SK-N-SH treated with all-trans-retinoic acid at 6 μM for 48 hours (cell line): ENCODE data around the gene PAMR1.

Source experiments
- ATAC-seq: fragments of 200-7000 bp; cut with Tn5 transposase; 3 replicates; pipeline ENCODE4 v1.9.1; 2020; ENCODE audit warnings: mild to moderate bottlenecking, moderate library complexity
- ARNTL ChIP-seq: fragments of 450-650 bp; formaldehyde crosslinking; IDR thresholded peaks from 2 replicates; pipeline ENCODE4 v1.5.0; 2020; ENCODE audit warnings: low read depth, mild to moderate bottlenecking, moderate library complexity, borderline replicate concordance
- BACH2 ChIP-seq: fragments of 250-450 bp; sonication (Bioruptor Pico); IDR thresholded peaks from 2 replicates; pipeline ENCODE4 v1.9.0; 2021; ENCODE audit warnings: mild to moderate bottlenecking, borderline replicate concordance
- CSDC2 ChIP-seq: fragments of 250-450 bp; sonication (Bioruptor Pico); IDR thresholded peaks from 2 replicates; pipeline ENCODE4 v1.5.0; 2020; ENCODE audit warnings: mild to moderate bottlenecking, moderate library complexity
- CSRNP3 ChIP-seq: fragments of 250-450 bp; sonication (Bioruptor Pico); IDR thresholded peaks from 2 replicates; pipeline ENCODE4 v1.5.1; 2021; ENCODE audit warnings: mild to moderate bottlenecking, moderate library complexity
- ESRRG ChIP-seq: fragments of 250-450 bp; sonication (Bioruptor Pico); IDR thresholded peaks from 2 replicates; pipeline ENCODE4 v1.6.1; 2021; ENCODE audit warnings: mild to moderate bottlenecking
- GLIS3 ChIP-seq: fragments of 250-450 bp; sonication (Bioruptor Pico); IDR thresholded peaks from 2 replicates; pipeline ENCODE4 v1.5.0; 2020; ENCODE audit warnings: mild to moderate bottlenecking, moderate library complexity
- ISL1 ChIP-seq: fragments of 250-450 bp; sonication (Bioruptor Pico); IDR thresholded peaks from 2 replicates; pipeline ENCODE4 v2.1.2; 2022; ENCODE audit warnings: mild to moderate bottlenecking, moderate library complexity
- OSR1 ChIP-seq: fragments of 250-450 bp; sonication (Bioruptor Pico); IDR thresholded peaks from 2 replicates; pipeline ENCODE4 v1.8.0; 2022; ENCODE audit warnings: moderate library complexity, mild to moderate bottlenecking, inconsistent platforms
- PATZ1 ChIP-seq: fragments of 250-450 bp; sonication (Bioruptor Pico); IDR thresholded peaks from 2 replicates; pipeline ENCODE4 v1.8.0; 2020; ENCODE audit warnings: mild to moderate bottlenecking, moderate library complexity, borderline replicate concordance
- PPARA ChIP-seq: fragments of 250-450 bp; sonication (Bioruptor Pico); IDR thresholded peaks from 2 replicates; pipeline ENCODE4 v1.5.0; 2020; ENCODE audit warnings: mild to moderate bottlenecking, borderline replicate concordance
- RARB ChIP-seq: fragments of 250-450 bp; sonication (Bioruptor Pico); IDR thresholded peaks from 2 replicates; pipeline ENCODE4 v1.8.0; 2021; ENCODE audit warnings: mild to moderate bottlenecking, moderate library complexity
- SNAI2 ChIP-seq: fragments of 250-450 bp; sonication (Bioruptor Pico); IDR thresholded peaks from 2 replicates; pipeline ENCODE4 v1.5.0; 2020; ENCODE audit warnings: mild to moderate bottlenecking, moderate library complexity
- TOX ChIP-seq: fragments of 250-450 bp; sonication (Bioruptor Pico); IDR thresholded peaks from 2 replicates; pipeline ENCODE4 v1.8.0; 2021; ENCODE audit warnings: mild to moderate bottlenecking, moderate library complexity, borderline replicate concordance
- TSHZ2 ChIP-seq: fragments of 250-450 bp; sonication (Bioruptor Pico); IDR thresholded peaks from 2 replicates; pipeline ENCODE4 v1.5.0; 2020; ENCODE audit warnings: mild to moderate bottlenecking, moderate library complexity
- ZC3H10 ChIP-seq: fragments of 250-450 bp; sonication (Bioruptor Pico); IDR thresholded peaks from 2 replicates; pipeline ENCODE4 v1.5.1; 2021; ENCODE audit warnings: mild to moderate bottlenecking, moderate library complexity
- ZFP3 ChIP-seq: fragments of 250-450 bp; sonication (Bioruptor Pico); IDR thresholded peaks from 2 replicates; pipeline ENCODE4 v1.5.0; 2020; ENCODE audit warnings: mild to moderate bottlenecking, moderate library complexity
- ZFP30 ChIP-seq: fragments of 450-650 bp; formaldehyde crosslinking; IDR thresholded peaks from 2 replicates; pipeline ENCODE4 v1.5.0; 2022; ENCODE audit warnings: mild to moderate bottlenecking, moderate library complexity
- ZNF565 ChIP-seq: fragments of 450-650 bp; formaldehyde crosslinking; conservative IDR thresholded peaks from 2 replicates; pipeline ENCODE4 v1.5.0; 2020; ENCODE audit warnings: low read depth, mild to moderate bottlenecking, moderate library complexity
- ZNF70 ChIP-seq: fragments of 450-650 bp; formaldehyde crosslinking; IDR thresholded peaks from 2 replicates; pipeline ENCODE4 v1.5.0; 2020; ENCODE audit warnings: mild to moderate bottlenecking, moderate library complexity
- ZNF8 ChIP-seq: fragments of 450-650 bp; formaldehyde crosslinking; IDR thresholded peaks from 2 replicates; pipeline ENCODE4 v1.5.0; 2020; ENCODE audit warnings: mild to moderate bottlenecking, moderate library complexity
- TF ChIP-seq, protein P1 (sequence below): fragments of 250-450 bp; sonication (Bioruptor Pico); IDR thresholded peaks from 2 replicates; pipeline ENCODE4 v1.5.1; 2020; ENCODE audit warnings: low read depth, mild to moderate bottlenecking, moderate library complexity

Gene PAMR1

DNA sequence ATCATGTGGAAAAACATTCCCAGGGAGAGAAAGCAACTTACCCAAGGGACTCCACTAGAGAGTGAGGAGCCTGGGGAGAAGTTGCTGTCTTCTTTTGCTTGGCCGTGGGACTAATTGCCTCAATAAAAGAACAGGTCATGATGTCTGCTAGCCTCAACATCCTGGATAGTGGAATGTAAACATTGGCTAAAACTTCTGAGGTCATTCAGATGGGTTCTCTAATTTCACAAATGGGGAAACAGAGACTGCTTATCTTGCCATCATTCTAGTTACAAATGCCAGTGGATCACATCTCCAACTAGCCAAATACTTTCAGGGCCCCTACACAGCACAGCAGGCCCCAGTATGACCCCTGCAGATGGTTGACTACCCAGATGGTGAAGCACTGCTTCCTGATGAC is 28.4 kb upstream of the PAMR1 start:
- ATAC-seq: no peak
- TF ChIP-seq TOX (CRISPR knock-in tag) (no peak), ZFP30 (CRISPR knock-in tag) (no peak), ZFP3 (CRISPR knock-in tag) (no peak)

DNA sequence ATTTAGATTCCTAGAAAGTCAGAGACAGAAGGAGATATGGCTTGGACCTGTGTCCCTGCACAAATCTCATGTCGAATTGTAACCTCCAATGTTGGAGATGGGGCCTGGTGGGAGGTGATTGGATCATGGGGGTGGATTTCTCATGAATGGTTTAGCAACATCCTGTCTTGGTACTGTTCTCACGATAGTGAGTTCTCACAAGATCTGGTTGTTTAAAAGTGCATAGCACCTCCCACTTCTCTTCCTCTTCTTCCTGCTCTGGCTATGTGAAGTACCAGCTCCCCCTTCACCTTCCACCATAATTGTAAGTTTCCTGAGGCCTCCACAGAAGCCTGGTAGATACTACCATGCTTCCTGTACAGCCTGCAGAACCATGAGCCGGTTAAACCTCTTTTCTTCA is 27.6 kb upstream of the PAMR1 start:
- no peak for TF ChIP-seq RARB (CRISPR knock-in tag)
- no peak for TF ChIP-seq GLIS3 (CRISPR knock-in tag)
- TF ChIP-seq ZNF70 (CRISPR knock-in tag): no peak
- no peak for TF ChIP-seq OSR1 (CRISPR knock-in tag)
- no peak for TF ChIP-seq ZFP3 (CRISPR knock-in tag)
- TF ChIP-seq, all 23 proteins: peak for 0
- no peak for ATAC-seq

- no peak for ATAC-seq
- TF ChIP-seq, protein P1, sequence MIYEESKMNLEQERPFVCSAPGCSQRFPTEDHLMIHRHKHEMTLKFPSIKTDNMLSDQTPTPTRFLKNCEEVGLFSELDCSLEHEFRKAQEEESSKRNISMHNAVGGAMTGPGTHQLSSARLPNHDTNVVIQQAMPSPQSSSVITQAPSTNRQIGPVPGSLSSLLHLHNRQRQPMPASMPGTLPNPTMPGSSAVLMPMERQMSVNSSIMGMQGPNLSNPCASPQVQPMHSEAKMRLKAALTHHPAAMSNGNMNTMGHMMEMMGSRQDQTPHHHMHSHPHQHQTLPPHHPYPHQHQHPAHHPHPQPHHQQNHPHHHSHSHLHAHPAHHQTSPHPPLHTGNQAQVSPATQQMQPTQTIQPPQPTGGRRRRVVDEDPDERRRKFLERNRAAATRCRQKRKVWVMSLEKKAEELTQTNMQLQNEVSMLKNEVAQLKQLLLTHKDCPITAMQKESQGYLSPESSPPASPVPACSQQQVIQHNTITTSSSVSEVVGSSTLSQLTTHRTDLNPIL (CRISPR knock-in tag): no peak
- TF ChIP-seq TOX (CRISPR knock-in tag) (no peak), RARB (CRISPR knock-in tag) (no peak), ZFP30 (CRISPR knock-in tag) (no peak), OSR1 (CRISPR knock-in tag) (no peak), ZC3H10 (CRISPR knock-in tag) (no peak), CSDC2 (CRISPR knock-in tag) (no peak), CSRNP3 (CRISPR knock-in tag) (no peak), BACH2 (CRISPR knock-in tag) (no peak), PATZ1 (no peak), GLIS3 (CRISPR knock-in tag) (no peak), PPARA (no peak), ZNF8 (CRISPR knock-in tag) (no peak), ESRRG (CRISPR knock-in tag) (no peak), ZNF565 (CRISPR knock-in tag) (no peak), TSHZ2 (CRISPR knock-in tag) (no peak), ISL1 (CRISPR knock-in tag) (no peak)
These were observed 27.2 kb upstream of the PAMR1 start for GRCh38 chr11:35552616-35553015.

DNA sequence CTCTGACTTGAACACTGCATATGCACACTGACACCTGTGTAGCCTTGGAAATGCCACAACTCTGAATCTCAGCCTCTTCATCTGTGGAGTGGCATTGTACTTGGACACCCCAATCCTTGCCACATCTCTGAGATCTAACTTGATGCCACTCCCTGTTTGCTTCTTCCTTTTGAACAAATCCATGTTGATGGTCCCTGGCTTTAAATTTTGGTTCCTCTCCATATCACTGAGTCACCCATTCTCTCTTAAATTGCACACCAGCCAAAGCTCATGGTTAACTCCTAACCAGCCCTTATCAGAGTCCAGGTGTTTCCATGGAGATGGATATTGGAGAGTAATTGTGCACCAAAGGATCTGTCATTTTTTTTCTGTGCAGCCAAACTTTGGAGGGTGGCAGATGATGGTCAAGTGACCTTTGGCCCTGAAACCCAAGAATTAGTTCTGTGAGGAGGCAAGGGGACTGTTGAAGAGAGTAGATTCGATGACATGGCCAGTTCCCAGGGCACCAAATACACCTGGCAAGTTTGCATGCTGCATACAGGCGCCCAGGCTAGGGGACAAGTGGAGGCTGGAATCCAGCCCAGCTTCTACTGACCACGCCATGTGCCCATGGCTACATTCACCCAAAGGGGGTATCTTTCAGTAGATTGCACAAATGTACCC is 25.1 kb upstream of the PAMR1 start:
- ATAC-seq: peak; percentile 9

More for the DNA sequence above, 25.1 kb upstream of the PAMR1 start:
- TF ChIP-seq CSDC2 (CRISPR knock-in tag): no peak
- no peak for TF ChIP-seq TSHZ2 (CRISPR knock-in tag)
- no peak for TF ChIP-seq ZFP3 (CRISPR knock-in tag)
- TF ChIP-seq, protein P1 (CRISPR knock-in tag): no peak
- TF ChIP-seq GLIS3 (CRISPR knock-in tag): no peak
- no peak for TF ChIP-seq SNAI2 (CRISPR knock-in tag)
- no peak for TF ChIP-seq ESRRG (CRISPR knock-in tag)
- no peak for TF ChIP-seq ARNTL (CRISPR knock-in tag)
- TF ChIP-seq, all 23 proteins: peak for 0
